Mesothelial cell of epicardium (in vitro differentiated cells): Measurements from ENCODE around the gene MLXIP. TPM values are rescaled to one million over a fixed set of nuclear protein-coding genes. Genes with fewer than 3 reads are reported as not detected.

Experiments
- DNase-seq, 2 experiments: peaks; one replicate each; pipeline ENCODE4 v3.0.0; 2021; ENCODE audit warnings: low spot score in 2 of 2; ENCODE audit not compliant: unreplicated experiment in 2 of 2
- H3K27ac Mint-ChIP-seq: 2 replicates; pipeline ENCODE4 v1.8.0; 2021; ENCODE audit warnings: mixed read lengths
- H3K27me3 Mint-ChIP-seq: 2 replicates; pipeline ENCODE4 v1.8.0; 2021; ENCODE audit warnings: low read depth, mixed read lengths
- H3K36me3 Mint-ChIP-seq: 2 replicates; pipeline ENCODE4 v1.8.0; 2021; ENCODE audit warnings: mixed read lengths
- H3K4me1 Mint-ChIP-seq: 2 replicates; pipeline ENCODE4 v1.8.0; 2021; ENCODE audit warnings: mixed read lengths
- H3K4me3 Mint-ChIP-seq: 2 replicates; pipeline ENCODE4 v1.8.0; 2021; ENCODE audit warnings: mild to moderate bottlenecking, moderate library complexity, mixed read lengths
- H3K9me3 Mint-ChIP-seq: 2 replicates; pipeline ENCODE4 v1.8.0; 2021; ENCODE audit warnings: mixed read lengths
- total RNA-seq: library from RNA; stranded (reverse); gene quantifications from 3 replicates; pipeline ENCODE4 v1.2.1, GENCODE V29; 2021
- TF ChIP-seq, protein P1 (sequence below): fragments of 200-600 bp; sonication (generic); IDR thresholded peaks from one replicate; pipeline ENCODE4 v1.5.0; 2021; ENCODE audit warnings: antibody characterized with exemption; ENCODE audit not compliant: unreplicated experiment

MLXIP gene
- total RNA-seq, 1 donor from 2014 or later: 65.3 TPM

GRCh38 chr12:122141911-122142725 lies 63.6 kb downstream of the MLXIP start:
- TF ChIP-seq, protein P1, sequence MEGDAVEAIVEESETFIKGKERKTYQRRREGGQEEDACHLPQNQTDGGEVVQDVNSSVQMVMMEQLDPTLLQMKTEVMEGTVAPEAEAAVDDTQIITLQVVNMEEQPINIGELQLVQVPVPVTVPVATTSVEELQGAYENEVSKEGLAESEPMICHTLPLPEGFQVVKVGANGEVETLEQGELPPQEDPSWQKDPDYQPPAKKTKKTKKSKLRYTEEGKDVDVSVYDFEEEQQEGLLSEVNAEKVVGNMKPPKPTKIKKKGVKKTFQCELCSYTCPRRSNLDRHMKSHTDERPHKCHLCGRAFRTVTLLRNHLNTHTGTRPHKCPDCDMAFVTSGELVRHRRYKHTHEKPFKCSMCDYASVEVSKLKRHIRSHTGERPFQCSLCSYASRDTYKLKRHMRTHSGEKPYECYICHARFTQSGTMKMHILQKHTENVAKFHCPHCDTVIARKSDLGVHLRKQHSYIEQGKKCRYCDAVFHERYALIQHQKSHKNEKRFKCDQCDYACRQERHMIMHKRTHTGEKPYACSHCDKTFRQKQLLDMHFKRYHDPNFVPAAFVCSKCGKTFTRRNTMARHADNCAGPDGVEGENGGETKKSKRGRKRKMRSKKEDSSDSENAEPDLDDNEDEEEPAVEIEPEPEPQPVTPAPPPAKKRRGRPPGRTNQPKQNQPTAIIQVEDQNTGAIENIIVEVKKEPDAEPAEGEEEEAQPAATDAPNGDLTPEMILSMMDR: no peak
- Mint-ChIP-seq H3K4me1 (no peaks in the 10 kb centered on the region), H3K9me3 (no peaks in the 10 kb centered on the region), H3K27me3 (no peaks in the 10 kb centered on the region), H3K27ac (no peak overlapping the region), H3K4me3 (no peak overlapping the region), H3K36me3 (peaks cover 25% of the 10 kb centered on the region)
- no peak for DNase-seq

DNA sequence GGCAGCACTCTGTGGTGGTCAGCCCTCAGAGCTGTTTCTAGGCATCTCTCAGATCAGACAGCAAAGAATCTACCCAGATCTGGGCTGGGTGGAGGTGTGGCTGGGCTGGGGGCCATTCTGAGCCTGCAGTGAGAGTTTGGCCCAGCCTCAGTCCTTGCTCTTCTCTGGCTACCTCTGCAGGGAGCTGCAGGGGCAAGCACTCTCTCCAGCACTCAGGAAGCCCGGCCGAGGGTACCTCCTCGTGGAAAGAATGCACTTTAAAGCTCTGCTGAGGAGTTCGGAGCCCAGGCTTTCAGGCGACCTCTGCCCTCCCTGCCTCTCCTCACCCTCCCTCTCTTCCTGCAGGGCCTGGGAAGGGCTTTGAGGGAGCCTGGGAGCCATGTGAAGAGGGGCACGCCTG lies 64.3 kb downstream of the MLXIP start:
- H3K36me3 Mint-ChIP-seq: peaks cover 25% of the 10 kb centered on the region
- no peaks in the 10 kb centered on the region for H3K9me3 Mint-ChIP-seq
- TF ChIP-seq, protein P1: no peak
- H3K27ac Mint-ChIP-seq: no peak overlapping the region
- H3K4me3 Mint-ChIP-seq: no peak overlapping the region
- H3K4me1 Mint-ChIP-seq: no peaks in the 10 kb centered on the region
- H3K27me3 Mint-ChIP-seq: no peaks in the 10 kb centered on the region
- no peak for DNase-seq

DNA sequence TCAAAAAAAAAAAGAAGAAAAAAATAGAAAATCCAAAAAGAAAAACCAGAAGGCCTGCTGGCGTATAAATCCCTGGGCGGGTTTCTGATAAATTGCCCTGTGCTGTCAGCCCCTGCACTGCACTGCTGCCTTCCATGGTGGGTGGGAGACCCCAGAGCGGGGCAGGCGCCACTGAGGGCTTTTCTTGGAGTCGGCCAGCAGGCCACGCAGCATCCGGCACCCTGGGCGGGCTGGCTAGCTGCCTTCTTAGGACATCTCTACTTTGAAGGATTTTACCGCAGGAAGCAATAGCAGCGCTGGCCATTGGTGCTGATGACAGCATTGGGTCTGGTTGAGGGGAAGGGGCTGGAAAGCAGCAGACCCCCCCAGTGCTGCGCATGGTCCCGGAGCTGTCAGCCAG lies 66.3 kb downstream of the MLXIP start:
- Mint-ChIP-seq H3K4me1 (peaks cover 4% of the 10 kb centered on the region), H3K27ac (no peak overlapping the region)

GRCh38 chr12:122145505-122146330 lies 67.2 kb downstream of the MLXIP start:
- Mint-ChIP-seq H3K27me3 (no peaks in the 10 kb centered on the region), H3K4me1 (peaks cover 4% of the 10 kb centered on the region), H3K36me3 (peaks cover 17% of the 10 kb centered on the region), H3K4me3 (no peak overlapping the region), H3K27ac (no peak overlapping the region), H3K9me3 (no peaks in the 10 kb centered on the region)
- DNase-seq: no peak
- TF ChIP-seq, protein P1: no peak

More for the DNA sequence above, 66.3 kb downstream of the MLXIP start:
- no peaks in the 10 kb centered on the region for H3K27me3 Mint-ChIP-seq
- TF ChIP-seq, protein P1: no peak
- peaks cover 20% of the 10 kb centered on the region for H3K36me3 Mint-ChIP-seq
- H3K9me3 Mint-ChIP-seq: no peaks in the 10 kb centered on the region
- H3K4me3 Mint-ChIP-seq: no peak overlapping the region
- DNase-seq: no peak

GRCh38 chr12:122147514-122148290 lies 69.1 kb downstream of the MLXIP start:
- no peak overlapping the region for H3K4me3 Mint-ChIP-seq

More at GRCh38 chr12:122147514-122148290, 69.1 kb downstream of the MLXIP start:
- TF ChIP-seq, protein P1: no peak
- Mint-ChIP-seq H3K9me3 (no peaks in the 10 kb centered on the region), H3K4me1 (peaks cover 4% of the 10 kb centered on the region), H3K36me3 (peaks cover 8% of the 10 kb centered on the region), H3K27me3 (peaks cover 2% of the 10 kb centered on the region), H3K27ac (no peak overlapping the region)
- DNase-seq: no peak
